GM12873 (cell line): Measurements from ENCODE around the gene IL21.

Experiments
- CTCF ChIP-seq: IDR thresholded peaks from 2 replicates; pipeline ENCODE4 v1.5.1; 2012; ENCODE audit warnings: low read depth, mild to moderate bottlenecking, moderate library complexity, low read length, control low read depth; ENCODE audit not compliant: insufficient read depth; ENCODE audit errors: missing control alignments

Gene IL21

GRCh38 chr4:122632396-122633143 is 11.7 kb upstream of the IL21 start:
- no peak for TF ChIP-seq CTCF

GRCh38 chr4:122625156-122625555 is 4.3 kb upstream of the IL21 start:
- TF ChIP-seq CTCF = no peak

- no peak for TF ChIP-seq CTCF
Measured at GRCh38 chr4:122624205-122624604, 3.3 kb upstream of the IL21 start.

- TF ChIP-seq CTCF = no peak
Measured at GRCh38 chr4:122623637-122624166, 2.8 kb upstream of the IL21 start.

- TF ChIP-seq CTCF = no peak
Measured at GRCh38 chr4:122622400-122622799, 1.5 kb upstream of the IL21 start.

GRCh38 chr4:122619611-122620010 is 1.3 kb downstream of the IL21 start:
- TF ChIP-seq CTCF = no peak

- TF ChIP-seq CTCF = no peak
Measured at GRCh38 chr4:122617597-122618593, 3.0 kb downstream of the IL21 start.
